SK-N-MC (cell line): Measurements from ENCODE around the gene RGMA.

Experiments
- DNase-seq: peaks from one replicate; pipeline ENCODE4 v3.0.0-alpha.2; 2011; ENCODE audit warnings: low read depth, low spot score
- H3K27ac ChIP-seq: fragments of 200-600 bp; sonication (generic); 2 replicates; pipeline ENCODE4 v1.5.1; 2016; ENCODE audit warnings: mixed run types
- H3K36me3 ChIP-seq: fragments of 200-600 bp; sonication (generic); 2 replicates; pipeline ENCODE4 v1.6.1; 2017; ENCODE audit warnings: antibody characterized with exemption, low read length, mixed read lengths; ENCODE audit not compliant: insufficient read depth
- H3K4me3 ChIP-seq: fragments of 200-600 bp; sonication (generic); 2 replicates; pipeline ENCODE4 v1.5.1; 2016
- H3K9ac ChIP-seq: fragments of 200-600 bp; sonication (generic); 2 replicates; pipeline ENCODE4 v1.8.0; 2017; ENCODE audit warnings: mixed run types, mixed read lengths; ENCODE audit not compliant: insufficient read length
- H3K9me3 ChIP-seq: fragments of 200-600 bp; sonication (generic); 2 replicates; pipeline ENCODE4 v1.6.1; 2017; ENCODE audit warnings: low read depth, mild to moderate bottlenecking, antibody characterized with exemption, low read length, moderate library complexity, mixed read lengths
- EZH2 ChIP-seq: fragments of 200-600 bp; sonication (generic); IDR thresholded peaks from one replicate; pipeline ENCODE4 v1.6.1; 2017; ENCODE audit warnings: antibody characterized with exemption
- FOXP2 ChIP-seq: optimal IDR thresholded peaks from 2 replicates; pipeline ENCODE3; 2011; ENCODE audit warnings: mild to moderate bottlenecking, moderate library complexity; ENCODE audit not compliant: insufficient read depth; ENCODE audit errors: extremely low read length, control extremely low read depth
- POLR2AphosphoS5 ChIP-seq: IDR thresholded peaks from 2 replicates; pipeline ENCODE4 v1.6.1; 2012; ENCODE audit warnings: mild to moderate bottlenecking, low read depth, low read length, borderline replicate concordance

RGMA gene

DNA sequence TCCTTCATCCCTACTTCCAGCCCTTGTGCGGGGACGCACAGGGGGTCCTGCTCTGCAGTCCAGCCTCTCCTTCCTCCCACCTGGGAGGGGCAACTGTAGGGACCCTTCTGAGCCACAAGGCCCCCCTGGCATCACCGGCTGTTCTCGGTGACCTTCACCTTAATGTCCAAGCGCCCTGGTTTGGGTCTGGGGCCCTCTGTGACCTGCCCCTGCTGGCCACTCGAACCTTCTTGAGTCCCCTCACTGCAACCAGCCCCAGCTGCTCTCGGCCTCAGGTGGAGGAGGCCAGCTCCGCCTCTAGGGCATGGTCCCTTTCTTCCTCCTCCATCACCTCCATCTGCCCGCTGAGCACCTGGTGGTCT, 57.9 kb downstream of the RGMA start:
- no peak for TF ChIP-seq EZH2
- no peaks in the 10 kb centered on the region for H3K9me3 ChIP-seq
- H3K36me3 ChIP-seq: peaks cover 8% of the 10 kb centered on the region
- no peak overlapping the region for H3K4me3 ChIP-seq
- DNase-seq: no peak
- no peak overlapping the region for H3K9ac ChIP-seq
- no peak overlapping the region for H3K27ac ChIP-seq

DNA sequence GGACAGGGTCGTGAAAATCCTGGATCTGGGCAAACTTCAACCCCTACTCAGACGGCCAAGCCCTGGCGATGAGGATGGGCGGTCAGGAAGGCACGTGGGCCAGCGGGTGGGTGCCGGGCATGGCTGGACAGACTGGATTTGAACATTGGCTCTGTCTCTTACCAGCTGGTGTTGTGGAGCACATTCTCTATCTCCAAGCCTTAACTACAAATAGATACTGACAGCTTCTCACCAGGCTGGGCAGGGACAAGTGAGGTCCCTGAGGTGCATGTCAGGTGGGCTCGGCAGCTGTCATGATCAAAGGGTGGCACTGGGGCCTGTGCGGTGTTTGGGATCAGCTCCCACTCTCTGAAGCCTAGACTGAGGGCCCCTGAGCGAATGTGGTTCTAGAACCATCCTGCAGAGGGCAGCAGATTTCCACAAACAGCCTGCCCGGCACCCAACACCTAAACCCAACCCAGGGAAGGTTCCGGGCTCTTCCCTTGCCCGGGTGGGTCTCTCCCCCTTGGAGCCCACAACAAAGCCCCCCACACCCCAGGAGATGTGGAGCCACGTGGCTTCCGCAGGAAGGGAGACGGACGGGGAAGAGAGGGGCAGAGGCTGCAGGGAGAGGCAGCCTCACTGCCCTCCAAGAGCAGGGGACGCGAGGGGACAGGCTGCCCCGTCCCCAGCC, 58.4 kb downstream of the RGMA start:
- TF ChIP-seq POLR2AphosphoS5: no peak
- no peak for TF ChIP-seq FOXP2
- TF ChIP-seq EZH2: no peak
- H3K27ac ChIP-seq: no peak overlapping the region
- H3K9me3 ChIP-seq: no peaks in the 10 kb centered on the region
- H3K36me3 ChIP-seq: peaks cover 14% of the 10 kb centered on the region
- no peak overlapping the region for H3K4me3 ChIP-seq
- DNase-seq: peak; percentile 24
- H3K9ac ChIP-seq: no peak overlapping the region

- H3K27ac ChIP-seq: 0 out of 2 replicates have a peak overlapping the region, but pooled peaks have one; percentile 9
- no peak overlapping the region for H3K4me3 ChIP-seq
- TF ChIP-seq EZH2 (no peak), POLR2AphosphoS5 (no peak), FOXP2 (no peak)
- no peak for DNase-seq
- peaks cover 20% of the 10 kb centered on the region for H3K36me3 ChIP-seq
- no peaks in the 10 kb centered on the region for H3K9me3 ChIP-seq
- no peak overlapping the region for H3K9ac ChIP-seq
Measured at GRCh38 chr15:93029836-93030429, 59.1 kb downstream of the RGMA start.

GRCh38 chr15:93029214-93029835, 59.7 kb downstream of the RGMA start:
- TF ChIP-seq POLR2AphosphoS5: peak; percentile 12; the same call in 1 of the 2 replicates
- no peak for TF ChIP-seq EZH2
- TF ChIP-seq FOXP2: no peak
- H3K4me3 ChIP-seq: no peak overlapping the region
- H3K9me3 ChIP-seq: no peaks in the 10 kb centered on the region
- H3K9ac ChIP-seq: no peak overlapping the region
- peak overlapping the region; percentile 88 for H3K27ac ChIP-seq
- DNase-seq: no peak
- H3K36me3 ChIP-seq: peaks cover 26% of the 10 kb centered on the region

DNA sequence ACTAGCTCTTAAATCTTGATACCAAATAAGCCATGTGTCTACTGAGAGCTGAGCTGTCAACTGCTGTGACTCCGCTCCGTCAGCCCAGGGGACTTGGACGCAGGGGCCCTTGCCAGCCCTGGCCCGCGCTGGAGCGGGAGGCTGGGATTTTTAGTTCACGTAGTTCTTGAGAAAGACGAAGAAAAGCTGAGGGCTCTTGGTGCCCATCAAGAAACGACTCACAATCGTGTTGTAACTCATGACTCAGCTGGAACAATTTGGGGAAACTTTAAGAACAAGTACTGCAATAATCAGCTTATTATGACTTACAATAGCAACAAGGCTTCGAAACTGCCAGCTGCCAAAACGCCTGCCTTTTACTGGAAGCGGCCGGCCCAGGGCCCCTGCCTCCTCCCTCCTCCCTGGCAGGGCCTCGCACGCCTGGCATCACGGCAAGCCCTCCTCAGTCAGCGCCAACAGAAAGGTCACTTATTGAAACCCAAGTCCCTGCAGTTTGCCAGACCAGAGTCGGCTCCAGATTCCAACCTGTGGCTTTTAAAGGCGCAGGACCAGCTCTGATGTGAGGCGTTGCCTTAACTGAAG, 60.3 kb downstream of the RGMA start:
- TF ChIP-seq FOXP2 (no peak), POLR2AphosphoS5 (peak; percentile 21; the same call in 1 of the 2 replicates)
- no peak overlapping the region for H3K4me3 ChIP-seq
- H3K9ac ChIP-seq: no peak overlapping the region
- peaks cover 32% of the 10 kb centered on the region for H3K36me3 ChIP-seq
- no peaks in the 10 kb centered on the region for H3K9me3 ChIP-seq
- peak overlapping the region; percentile 88 for H3K27ac ChIP-seq
- no peak for DNase-seq

DNA sequence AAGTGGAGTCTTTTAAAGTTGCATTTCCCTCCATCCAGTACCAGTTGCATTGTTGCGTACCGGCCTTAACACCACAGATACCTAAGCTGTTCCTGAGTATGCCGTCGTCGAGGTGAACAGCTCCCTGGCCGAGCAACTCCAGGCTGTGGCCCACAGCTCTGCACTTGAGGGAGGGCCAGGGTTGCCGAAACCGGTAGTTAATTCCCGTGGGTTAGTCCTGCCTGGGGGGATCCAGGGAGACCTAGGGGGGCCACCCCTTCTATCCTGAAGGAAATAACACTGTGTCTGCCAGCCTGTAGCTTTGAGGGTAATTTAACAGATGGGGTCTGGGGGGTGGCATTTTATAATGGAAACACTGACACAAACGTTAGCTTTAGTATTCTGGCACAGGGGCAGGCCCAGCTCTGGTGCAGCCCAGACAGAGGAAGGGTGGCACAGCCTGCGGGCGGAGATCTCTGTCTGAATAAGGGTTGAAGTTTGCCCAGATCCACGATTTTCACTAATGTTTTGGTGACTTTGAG, 60.8 kb downstream of the RGMA start:
- H3K4me3 ChIP-seq: no peak overlapping the region
- H3K27ac ChIP-seq: peak overlapping the region; percentile 88
- no peak for DNase-seq
- TF ChIP-seq EZH2 (no peak), POLR2AphosphoS5 (no peak), FOXP2 (no peak)
- peaks cover 38% of the 10 kb centered on the region for H3K36me3 ChIP-seq
- H3K9ac ChIP-seq: no peak overlapping the region
- H3K9me3 ChIP-seq: no peaks in the 10 kb centered on the region

GRCh38 chr15:93027413-93027812, 61.6 kb downstream of the RGMA start:
- peaks cover 44% of the 10 kb centered on the region for H3K36me3 ChIP-seq

GRCh38 chr15:93026380-93026817, 62.6 kb downstream of the RGMA start:
- no peak for DNase-seq
- no peak for TF ChIP-seq EZH2
- TF ChIP-seq FOXP2: no peak
- TF ChIP-seq POLR2AphosphoS5: no peak
- H3K9me3 ChIP-seq: no peaks in the 10 kb centered on the region
- peak overlapping the region; percentile 88; the same call in 1 of the 2 replicates for H3K27ac ChIP-seq
- H3K9ac ChIP-seq: no peak overlapping the region
- H3K4me3 ChIP-seq: no peak overlapping the region
- H3K36me3 ChIP-seq: peaks cover 54% of the 10 kb centered on the region

More at GRCh38 chr15:93027413-93027812, 61.6 kb downstream of the RGMA start:
- Histone ChIP-seq H3K9ac (peak overlapping the region; percentile 3), H3K27ac (peak overlapping the region; percentile 88), H3K4me3 (no peak overlapping the region), H3K9me3 (no peaks in the 10 kb centered on the region)
- no peak for DNase-seq
- TF ChIP-seq EZH2 (no peak), FOXP2 (no peak), POLR2AphosphoS5 (no peak)
